ENCODE data around the gene ITGB2.
"Not testable (repeated sequence)": the region's sequence is repeated elsewhere in the genome, so short reads cannot be mapped to it uniquely, and the experiment has no call there.

The ITGB2 gene

DNA sequence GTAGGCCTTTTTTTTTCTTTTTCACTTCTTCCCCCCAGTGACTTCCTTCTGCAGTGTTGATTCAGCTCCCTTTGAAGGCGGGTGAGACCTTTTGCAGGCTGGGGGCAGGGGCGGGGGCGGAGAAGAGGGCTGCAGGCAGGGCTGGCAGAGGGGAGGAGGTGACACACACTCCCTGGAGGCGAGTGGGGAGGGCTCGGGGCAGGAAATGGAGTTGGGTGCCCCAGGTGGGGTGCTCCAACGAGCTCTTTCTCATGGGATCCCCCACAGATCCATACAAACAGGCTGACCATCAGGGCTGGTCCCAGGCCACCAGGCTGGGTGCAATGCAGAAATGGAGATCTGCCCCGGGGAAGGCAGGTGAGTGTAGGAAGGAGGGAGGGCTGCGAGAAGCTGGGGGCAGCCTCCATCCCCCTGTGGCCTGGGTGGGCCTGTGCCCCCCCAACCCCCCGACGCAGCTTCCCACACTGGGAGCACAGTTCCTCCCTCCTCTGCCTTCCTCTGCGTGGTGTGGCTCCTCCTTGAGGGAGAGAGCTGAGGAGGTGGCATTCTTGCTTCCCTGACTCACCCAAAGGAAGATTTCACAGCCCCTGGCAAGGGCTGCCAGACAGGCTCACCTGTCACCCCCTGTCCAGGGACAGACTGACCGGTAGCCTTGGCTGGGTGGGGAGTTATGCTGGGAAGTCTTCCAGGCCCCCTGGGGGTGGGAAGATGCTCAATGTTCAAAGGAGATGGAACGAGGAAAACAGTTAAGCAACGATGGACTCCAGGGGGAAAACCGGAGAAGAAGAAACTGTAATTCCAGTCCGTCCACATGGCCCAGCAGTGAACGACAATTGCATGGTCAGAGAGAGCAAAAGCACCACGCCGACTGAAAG, 7.1 kb upstream of the ITGB2 start:
- peak in 3 of 58 donors; percentile 17 to 54 (median 26) for DNase-seq

DNA sequence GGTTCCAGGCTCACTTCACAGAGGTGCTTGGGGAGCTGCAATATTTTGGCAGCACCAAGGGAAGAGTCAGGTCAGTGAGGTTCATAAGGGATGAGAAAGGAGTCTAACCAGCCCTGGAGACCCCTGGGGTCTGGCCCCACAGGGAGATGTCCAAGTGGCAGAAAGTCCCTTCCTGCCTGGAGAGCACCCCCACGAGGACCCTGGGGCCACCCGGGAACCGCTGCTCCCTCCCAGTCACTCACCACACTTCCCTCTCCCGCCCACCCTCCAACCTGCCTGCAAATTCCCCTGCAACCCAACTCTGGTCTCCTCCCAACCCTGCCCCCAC, 6.5 kb upstream of the ITGB2 start:
- peak in 1 of 58 donors; percentile 9 for DNase-seq

DNA sequence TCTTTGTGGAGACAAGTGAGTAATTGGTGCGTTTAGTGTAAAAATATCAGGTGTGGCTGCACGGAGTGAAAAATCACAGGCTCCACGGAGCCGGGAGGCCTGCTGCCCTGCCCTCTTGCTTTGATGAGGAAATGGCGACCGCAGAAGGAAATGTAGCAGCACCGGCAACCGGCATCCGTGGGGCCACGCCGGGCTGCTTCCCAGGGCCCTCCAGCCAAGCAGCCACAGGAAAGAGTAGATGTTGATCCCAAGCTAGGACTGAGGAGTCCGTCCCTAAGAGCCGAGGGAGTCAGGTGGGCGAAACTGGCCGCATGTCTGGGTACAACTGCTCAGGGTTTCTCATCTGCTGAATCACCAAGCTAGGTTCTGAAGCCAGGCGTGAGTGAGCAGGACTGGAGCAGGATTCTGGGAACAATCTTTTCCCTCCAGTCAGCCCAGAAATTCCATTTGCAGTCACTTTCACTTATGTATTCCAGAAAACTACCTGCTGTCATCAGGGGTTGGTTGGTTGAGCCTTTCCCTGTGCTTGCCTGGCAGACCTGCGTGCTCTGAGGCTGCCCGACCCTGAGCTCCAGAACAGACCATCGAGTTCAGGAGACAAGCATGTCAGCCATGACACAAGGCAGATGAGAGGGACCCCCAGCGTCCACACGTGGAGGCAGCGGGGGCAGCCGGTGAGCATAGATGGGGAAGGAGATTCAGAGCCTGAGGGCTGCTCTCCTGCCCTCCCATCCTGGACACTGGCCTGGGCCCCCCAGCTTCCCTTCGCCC, 5.8 kb upstream of the ITGB2 start:
- DNase-seq: peak in 5 of 58 donors; percentile 18 to 39 (median 22)

DNA sequence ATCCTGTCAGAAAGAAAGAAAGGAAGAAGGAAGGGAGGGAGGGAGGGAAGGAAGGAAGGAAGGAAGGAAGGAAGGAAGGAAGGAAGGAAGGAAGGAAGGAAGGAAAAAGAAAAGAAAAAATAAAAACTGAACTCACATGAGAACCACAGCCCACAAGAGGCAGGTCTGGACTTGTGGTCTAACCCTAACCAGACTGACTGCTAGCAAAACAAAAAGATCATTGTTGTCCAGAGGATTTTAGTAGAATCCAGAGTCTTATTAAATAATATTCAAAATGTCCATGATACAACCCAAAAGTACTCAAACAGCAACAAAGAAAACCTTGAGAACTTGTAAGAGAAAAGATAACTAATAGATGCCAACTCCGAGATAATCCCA, 4.7 kb upstream of the ITGB2 start:
- DNase-seq: no peak

DNA sequence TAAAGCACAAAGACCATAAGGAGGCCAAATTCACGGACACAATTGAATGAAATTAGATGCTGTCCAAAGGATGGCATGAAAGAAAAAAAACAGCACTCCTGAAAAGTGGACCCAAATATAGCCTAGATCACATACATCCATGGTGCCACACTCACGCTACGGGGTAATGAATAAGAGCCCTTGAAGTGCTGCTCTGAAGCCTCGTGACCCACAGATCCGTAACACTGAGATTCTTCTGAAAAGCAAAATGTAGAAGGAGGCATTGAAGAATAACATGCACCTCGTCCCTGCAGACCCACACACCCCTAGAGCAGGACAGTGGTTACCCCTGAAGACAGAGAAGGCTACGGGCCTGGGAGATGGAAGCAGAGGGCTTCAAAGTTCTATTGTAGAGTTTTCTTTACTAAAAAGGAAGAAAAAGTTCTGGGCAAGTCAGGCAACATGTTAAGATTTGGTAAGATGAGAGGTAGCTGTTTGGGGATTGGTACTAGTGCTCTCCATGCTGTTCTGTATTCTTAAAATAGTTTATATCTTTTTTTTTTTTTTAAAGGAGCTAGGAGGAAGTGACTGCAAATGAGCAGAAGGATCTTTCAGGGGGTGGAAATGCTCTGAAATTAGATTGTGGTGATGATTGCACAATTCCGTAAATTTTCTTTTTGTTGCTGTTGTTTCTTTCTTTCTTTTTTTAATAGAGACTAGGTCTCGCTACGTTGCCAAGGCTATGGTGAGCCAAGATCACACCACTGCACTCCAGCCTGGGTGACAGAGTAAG, 4.1 kb upstream of the ITGB2 start:
- no peak for DNase-seq

DNA sequence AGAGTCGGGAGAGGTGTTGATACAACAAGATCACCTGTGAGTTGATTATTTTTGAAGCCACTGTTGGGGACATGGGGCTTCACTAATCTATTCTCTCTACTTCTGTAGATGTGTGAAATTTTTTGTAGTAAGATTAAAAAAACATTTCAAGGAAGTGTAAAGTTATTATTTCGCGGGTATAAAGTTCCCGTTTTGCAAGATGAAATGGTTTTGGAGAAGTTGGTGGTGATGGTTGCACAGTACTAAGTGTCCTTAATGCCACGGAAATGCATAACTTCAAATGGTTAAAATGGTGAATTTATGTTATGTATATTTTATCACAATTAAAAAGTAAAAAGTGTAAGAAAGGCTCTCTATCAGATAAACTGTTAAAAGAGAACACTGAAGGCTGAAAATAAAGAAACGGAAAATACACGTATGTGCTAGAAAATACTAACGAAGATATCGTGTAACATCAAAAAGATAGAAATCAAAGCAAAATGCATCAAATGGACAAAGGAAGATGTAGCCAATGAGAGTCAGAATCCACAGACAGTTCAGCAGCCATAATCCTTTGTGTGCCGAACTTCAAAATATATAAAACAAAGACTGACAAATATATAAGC, 2.9 kb upstream of the ITGB2 start:
- no peak for DNase-seq

DNA sequence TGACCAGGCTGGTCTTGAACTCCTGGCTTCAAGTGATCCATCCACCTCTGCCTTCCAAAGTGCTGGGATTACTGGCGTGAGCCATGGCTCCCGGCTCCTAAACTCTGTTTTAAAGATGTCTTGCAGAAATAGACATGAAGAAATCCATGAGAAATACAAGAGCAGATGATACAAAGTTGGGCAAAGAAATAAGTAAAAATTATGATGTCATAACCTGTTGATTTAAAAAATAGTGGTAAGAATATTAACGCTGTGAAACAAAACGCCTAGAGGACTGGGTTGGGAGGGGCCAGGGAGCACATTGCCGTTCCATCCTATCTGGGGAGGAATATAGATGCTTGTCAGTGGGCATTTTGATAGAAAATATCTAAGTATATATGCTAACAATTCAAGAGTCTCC, 1.2 kb upstream of the ITGB2 start:
- DNase-seq: no peak

DNA sequence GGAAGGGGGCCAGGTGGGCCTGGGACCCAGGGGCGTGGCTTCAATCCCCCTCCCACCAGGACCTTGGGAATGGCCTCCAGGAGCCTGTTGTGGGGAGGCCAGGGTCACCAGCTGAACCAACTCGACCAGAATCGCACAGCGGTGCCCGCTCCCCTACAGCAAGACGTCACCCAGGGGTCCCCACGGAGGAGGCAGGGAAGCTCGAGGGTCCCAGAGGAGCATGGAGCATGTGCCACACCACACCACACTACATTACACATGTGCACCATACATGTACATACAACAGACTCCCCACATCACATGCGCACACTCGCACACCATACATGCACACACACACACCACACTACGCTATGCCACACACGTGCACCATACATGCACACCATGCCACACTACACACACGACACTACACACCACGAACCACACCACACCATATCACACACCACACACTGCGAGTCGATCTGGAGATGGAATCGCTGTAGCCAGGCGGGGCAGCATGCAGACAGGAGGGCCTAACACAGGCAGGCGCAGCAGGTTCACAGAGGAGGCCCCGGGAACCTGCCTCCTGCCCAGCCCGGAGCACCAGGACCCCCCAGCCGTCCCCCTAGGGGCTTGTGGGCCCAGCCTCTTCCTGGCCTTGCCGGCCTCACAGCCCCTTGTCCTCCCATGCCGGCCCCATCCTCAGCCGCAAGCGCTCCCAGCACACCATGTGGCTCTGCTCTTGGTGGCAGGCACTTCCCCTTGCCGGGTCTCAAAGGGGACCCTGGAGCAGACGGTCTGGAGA, 596 bp downstream of the ITGB2 start:
- no peak for DNase-seq

DNA sequence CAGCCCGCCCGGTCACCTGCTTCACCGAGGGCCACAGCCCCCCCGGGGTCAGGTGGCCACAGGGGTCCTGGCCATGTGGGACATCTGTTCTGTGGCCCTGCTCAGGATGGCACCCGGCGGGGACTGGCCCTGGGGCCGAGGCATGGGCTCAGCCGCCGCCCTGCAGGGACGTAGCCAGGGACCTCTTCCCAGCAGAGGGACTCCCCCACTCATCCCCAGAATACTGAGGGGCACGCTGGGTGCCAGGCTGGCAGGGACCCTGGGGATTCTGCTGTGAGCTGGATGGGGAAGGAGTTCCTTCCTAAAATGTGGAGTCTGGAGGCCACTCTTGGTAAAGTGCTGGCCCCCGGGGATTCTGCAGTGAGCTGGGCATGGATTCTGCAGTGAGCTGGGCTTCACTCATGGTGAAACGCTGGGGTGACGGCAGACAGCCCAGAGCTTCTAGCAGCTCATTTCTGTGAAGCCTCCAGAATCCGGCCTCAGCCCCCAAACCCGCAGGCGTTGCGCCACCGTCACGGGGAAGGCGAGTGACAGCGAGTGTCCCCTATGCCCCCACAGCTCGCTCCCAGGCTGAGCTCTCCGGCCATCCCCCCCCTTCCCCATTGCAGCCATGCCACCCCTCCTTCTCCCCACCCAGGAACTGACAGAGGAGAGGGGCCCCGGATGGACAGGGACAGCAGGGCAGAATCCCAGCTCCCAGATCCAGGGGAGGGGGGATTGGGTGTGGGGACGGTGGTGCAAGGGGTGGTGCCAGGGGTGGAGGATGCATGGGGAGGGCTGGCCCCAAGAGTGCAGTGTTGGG, 1.4 kb downstream of the ITGB2 start:
- DNase-seq: peak in 2 of 58 donors; percentile 28 to 29

DNA sequence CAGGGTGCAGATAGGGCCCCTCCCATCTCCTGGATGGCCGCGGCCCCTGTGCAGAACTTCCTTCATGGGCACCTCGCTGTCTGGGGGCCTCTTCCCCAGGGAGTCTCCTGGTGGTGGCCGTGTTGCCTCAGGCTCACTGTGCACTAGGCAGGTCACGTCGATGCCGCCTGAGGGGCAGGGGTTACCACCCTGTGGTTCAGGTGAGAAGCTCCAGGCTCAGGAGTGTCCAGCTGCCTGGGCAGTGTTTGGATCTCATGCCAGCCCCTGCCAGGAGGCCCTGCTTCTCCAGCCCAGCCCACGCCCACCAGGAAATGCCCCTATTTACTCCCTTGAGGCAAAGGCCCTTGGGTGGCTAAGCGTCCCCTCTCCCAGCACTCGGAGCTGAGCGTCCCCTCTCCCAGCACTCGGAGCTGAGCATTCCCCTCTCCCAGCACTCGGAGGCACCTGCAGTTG, 2.1 kb downstream of the ITGB2 start:
- DNase-seq: no peak

DNA sequence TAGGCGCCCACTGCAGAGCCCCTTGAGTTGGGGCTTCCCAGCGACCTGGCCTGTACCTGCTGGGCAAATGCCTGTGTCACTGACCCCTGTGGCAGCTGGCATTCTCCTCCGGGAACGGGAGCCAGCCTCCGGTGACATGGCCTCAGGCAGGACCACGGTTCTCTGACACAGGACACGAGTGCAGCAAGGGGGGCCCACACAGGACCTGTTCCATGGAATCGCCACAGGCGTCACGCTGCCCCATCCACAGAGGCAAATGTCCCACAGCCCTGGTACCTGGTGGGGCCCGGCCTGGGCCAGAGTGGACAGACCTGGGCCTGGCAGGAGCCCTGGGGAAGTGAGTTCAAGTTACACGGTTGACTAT, 2.6 kb downstream of the ITGB2 start:
- DNase-seq: no peak

DNA sequence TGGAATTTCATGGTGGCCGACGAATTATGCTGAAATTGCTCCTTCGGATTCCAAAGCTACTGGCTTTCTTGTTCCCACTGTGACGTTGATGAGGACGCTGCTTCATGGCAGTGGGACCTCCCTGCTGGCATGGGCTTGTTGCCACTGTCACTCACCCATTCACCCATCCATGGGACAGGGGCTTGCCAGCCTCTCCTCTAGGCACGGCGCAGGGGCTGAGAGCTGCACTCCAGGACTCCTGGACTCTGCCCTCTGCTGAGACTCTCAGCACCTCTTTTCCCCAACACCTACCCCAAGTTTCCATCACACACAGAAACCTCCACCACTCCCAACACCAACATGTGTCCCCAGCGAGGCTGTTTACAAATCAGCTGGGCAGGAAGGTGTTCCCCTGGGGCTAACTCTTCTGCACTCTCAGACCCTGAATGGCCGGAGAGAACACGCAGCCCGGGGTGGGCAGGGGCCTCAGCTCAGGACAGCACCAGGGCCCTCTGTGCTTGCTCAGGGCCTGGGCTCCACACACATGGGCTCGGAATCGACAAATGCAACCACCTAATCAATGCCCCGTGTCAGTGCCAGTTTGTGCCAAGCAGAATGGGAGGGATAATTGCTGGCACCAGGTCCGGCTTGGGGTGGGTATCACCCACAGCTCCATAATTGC, 3.1 kb downstream of the ITGB2 start:
- no peak for DNase-seq

DNA sequence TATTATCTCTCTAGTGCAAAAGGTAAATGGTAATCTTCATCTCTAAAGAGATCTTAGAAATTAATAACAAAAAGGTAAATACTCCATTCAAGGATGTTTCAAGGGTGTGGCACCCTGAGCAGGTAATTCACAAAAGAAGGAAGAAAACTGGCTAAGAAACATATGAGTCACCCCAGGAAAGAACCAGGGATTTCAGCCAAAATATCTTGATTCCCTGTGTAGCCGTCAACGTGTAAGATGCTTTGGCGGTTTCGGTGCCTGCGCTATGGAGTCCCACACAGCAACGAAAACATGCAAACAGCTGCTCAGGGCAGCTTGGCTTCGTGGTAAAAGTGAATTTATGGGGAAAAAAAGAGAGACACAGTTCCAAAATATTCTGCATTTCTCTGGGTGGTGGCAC, 3.7 kb downstream of the ITGB2 start:
- no peak for DNase-seq

DNA sequence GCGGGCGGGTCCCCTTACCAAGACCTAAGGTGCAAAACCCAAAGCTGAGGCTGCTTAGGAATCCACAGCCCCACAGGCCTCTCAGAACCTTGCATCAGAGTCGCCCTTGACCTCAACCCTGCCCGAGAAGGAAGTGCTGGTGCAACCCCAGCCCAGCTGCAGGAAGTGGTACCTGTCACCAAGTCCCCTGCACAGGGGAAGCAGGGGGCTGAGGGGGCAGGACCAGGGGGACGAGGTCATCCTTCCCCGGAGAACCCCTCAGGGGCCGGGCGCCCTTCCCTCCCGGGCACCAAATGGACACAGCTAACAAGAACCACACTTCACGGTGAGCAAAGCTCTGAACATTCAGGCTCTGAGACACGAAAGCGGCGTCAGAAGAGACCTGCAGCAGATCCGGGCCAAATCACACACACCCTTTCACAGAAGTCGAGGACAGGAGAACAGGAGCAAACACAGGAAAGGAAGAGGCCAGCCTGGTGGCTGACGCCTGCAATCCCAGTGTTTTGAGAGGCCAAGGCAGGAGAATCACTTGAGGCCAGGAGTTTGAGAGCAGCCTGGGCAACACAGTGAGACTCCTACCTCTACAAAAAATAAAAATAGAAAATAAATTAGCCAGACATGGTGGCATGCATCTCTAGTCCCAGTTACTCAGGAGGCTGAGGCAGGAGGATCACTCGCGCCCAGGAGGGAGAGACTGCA, 6.4 kb downstream of the ITGB2 start:
- DNase-seq: no peak

DNA sequence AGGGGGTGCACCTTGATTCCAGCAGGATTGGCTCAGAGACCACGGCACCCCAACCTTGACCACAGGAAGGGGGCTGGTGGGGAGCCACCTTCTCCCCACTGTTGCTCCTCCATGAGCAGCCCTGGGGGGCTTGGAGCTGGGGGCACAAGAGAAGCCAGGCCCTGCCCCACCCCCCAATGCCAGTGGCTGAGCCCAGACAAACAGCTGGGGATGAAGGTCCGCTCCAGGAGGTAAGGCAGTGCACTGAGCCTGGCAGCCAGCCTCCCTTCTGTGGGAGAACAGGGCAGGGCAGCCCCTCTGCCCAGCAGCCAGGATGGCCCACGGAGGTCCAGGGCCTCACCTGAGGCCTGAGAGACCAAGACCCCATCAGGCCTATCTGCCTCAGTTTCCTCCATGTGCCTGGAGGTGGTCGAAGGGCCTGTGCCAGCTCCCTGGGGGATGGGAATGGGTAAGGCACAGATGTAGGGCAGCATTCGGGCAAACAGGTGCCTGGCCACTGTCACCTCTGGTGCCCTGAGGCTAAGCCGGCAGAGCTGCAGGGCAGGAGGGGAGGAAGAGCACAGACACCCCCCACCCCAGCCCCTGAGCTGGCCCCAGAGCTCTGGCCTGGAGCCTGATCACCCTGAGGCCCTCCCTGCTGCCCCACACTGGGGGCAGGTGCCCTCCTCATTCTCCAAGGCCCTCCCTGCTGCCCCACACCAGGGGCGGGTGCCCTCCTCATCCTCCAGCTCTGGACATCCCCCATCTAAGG, 7.1 kb downstream of the ITGB2 start:
- DNase-seq: no peak

DNA sequence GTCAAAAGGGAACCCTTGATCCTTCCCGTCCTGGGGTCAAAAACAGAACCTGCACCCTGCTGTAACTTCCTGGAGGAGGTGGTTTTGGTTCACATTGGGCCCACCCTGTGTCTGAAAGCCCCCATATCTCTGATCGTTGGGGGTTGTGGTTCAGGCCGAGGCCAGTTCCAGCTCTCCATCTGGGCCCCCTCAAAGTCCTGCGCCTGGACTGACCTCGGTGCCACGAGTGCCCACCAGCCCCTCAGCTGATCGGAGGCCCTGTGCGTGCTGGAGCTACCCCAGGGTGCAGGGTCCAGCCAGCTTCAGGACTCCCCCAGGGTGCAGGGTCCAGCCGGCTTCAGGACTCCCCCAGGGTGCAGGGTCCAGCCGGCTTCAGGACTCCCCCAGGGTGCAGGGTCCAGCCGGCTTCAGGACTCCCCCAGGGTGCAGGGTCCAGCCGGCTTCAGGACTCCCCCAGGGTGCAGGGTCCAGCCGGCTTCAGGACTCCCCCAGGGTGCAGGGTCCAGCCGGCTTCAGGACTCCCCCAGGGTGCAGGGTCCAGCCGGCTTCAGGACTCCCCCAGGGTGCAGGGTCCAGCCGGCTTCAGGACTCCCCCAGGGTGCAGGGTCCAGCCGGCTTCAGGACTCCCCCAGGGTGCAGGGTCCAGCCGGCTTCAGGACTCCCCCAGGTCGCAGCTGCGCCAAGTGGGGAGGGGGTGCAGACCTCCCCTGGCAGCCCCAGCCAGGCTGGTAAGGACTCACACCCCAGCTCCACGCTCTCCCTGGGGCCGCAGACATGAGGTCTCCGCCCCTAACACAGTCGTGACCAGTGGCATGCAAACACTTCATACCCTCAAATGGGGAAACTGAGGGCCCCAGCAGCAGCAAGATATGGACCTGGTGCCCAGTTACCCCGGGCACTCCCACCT, 7.9 kb downstream of the ITGB2 start:
- DNase-seq: not testable (repeated sequence)

DNA sequence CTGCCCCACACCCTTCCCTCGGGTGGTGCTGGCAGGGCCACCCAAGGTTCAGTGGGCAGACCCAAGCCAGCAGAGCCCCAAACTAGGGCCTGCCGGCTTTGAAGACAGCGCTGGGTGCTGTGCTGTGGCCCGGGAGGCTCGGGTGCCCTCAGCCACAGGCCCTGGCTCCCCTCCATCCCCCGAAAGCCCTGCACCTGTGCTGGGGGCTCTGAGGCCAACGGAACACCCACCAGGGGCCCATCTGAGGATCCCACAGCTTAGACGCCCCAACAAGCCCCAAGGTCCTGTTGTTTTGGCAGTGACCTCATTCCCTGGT, 8.6 kb downstream of the ITGB2 start:
- no peak for DNase-seq

Data from anterior cingulate cortex (tissue), 58 donors.